NB4 (cell line): ENCODE results near the gene FBXO15.

Experiments
- DNase-seq: peaks from one replicate; pipeline ENCODE4 v3.0.0; 2010; ENCODE audit warnings: low read depth
- H3K4me3 ChIP-seq: one replicate; pipeline ENCODE4 v1.5.1; 2011; ENCODE audit warnings: mild to moderate bottlenecking, low read depth, low read length, moderate library complexity
- MYC ChIP-seq: IDR thresholded peaks from 2 replicates; pipeline ENCODE4 v1.6.1; 2011; ENCODE audit warnings: low read depth, low read length
- POLR2A ChIP-seq: IDR thresholded peaks from 2 replicates; pipeline ENCODE4 v1.6.1; 2011; ENCODE audit warnings: mild to moderate bottlenecking; ENCODE audit not compliant: insufficient read length; ENCODE audit errors: extremely low read depth
- TF ChIP-seq, protein P1 (sequence below): IDR thresholded peaks from 2 replicates; pipeline ENCODE4 v1.6.1; 2011; ENCODE audit warnings: low read depth, low read length
- TF ChIP-seq, protein P2 (sequence below): IDR thresholded peaks from one replicate; pipeline ENCODE4 v1.5.1; 2012; ENCODE audit warnings: low read depth, low read length

Gene FBXO15

DNA sequence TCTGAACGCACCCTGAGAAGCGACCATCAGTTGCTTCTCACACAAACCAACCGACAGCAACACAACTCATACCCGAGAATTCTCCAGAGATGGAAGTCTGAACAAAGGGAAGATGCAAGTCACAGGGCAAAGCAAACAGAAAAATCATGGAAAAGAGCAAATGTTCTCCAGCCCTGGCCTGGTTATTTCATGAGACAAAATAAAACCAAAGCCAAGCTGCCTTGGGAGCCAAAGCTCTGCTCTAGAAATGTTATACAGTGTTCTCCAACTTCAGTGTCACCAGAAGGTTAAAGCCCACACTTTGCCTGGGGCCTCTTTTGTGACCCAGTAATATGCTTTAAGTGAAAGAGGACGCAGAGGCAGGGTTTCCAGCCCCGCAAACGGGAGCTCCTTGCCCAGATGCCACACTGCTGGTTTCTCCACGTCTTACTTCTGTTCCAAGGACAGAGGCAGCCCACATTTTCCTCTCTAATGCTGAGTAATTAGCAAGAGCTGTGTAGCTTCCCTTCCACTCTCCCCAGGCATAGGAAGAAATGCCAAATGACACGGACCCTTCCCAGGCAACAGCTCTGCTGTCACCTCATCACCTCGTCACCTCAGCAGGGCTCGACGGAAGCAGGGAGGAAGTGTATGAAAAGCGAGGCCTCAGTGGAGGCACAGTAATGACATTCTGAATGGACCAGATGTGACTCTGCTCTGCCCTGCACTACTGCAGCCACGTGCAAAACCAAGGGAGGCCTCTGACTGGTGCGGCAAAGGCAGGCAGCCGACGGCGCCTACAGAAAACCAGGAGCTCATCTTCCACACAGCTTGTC lies 64.7 kb downstream of the FBXO15 start:
- H3K4me3 ChIP-seq = no peak overlapping the region
- DNase-seq = no peak
- TF ChIP-seq, protein P1, sequence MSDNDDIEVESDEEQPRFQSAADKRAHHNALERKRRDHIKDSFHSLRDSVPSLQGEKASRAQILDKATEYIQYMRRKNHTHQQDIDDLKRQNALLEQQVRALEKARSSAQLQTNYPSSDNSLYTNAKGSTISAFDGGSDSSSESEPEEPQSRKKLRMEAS = no peak
- TF ChIP-seq MYC (no peak), POLR2A (no peak)

DNA sequence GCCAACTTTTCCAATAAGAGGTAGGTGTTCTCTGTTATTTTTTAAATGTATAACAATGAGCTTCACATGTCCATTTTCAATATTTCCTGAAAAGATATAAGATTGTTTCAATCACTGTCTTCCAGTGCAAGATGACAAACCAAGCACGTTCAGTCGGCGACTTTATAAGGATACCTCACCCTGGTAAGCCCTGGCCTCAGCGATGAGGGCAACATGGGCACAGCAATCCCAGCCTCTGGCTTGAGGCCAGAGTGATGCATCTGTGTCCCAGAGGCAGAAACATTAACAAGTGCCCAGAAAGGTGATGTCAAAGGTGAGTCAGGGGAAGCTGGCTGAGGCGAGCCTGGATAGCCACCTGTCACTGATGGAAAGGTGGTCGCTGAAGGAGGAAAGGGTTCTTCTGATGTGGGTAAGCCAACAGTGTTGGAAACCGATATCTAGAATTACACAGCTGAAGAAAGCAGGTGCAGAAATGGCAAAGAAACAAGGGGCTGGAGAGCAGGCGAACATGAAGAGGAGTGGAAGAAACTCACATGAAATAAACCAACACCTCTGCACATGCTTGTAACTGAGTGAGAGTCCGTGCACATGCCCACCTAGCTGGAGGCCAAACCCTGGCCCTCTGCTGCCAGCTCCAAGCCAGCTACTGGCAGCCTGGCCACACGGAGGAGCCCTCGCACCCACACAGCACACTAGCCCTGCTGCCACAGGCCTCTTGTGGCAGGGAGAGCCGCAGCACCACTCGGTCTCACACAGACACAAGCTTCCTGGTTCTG lies 65.5 kb downstream of the FBXO15 start:
- TF ChIP-seq POLR2A = no peak
- TF ChIP-seq, protein P2, sequence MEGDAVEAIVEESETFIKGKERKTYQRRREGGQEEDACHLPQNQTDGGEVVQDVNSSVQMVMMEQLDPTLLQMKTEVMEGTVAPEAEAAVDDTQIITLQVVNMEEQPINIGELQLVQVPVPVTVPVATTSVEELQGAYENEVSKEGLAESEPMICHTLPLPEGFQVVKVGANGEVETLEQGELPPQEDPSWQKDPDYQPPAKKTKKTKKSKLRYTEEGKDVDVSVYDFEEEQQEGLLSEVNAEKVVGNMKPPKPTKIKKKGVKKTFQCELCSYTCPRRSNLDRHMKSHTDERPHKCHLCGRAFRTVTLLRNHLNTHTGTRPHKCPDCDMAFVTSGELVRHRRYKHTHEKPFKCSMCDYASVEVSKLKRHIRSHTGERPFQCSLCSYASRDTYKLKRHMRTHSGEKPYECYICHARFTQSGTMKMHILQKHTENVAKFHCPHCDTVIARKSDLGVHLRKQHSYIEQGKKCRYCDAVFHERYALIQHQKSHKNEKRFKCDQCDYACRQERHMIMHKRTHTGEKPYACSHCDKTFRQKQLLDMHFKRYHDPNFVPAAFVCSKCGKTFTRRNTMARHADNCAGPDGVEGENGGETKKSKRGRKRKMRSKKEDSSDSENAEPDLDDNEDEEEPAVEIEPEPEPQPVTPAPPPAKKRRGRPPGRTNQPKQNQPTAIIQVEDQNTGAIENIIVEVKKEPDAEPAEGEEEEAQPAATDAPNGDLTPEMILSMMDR = peak; percentile 57
- H3K4me3 ChIP-seq = no peak overlapping the region
- DNase-seq = peak; percentile 74

DNA sequence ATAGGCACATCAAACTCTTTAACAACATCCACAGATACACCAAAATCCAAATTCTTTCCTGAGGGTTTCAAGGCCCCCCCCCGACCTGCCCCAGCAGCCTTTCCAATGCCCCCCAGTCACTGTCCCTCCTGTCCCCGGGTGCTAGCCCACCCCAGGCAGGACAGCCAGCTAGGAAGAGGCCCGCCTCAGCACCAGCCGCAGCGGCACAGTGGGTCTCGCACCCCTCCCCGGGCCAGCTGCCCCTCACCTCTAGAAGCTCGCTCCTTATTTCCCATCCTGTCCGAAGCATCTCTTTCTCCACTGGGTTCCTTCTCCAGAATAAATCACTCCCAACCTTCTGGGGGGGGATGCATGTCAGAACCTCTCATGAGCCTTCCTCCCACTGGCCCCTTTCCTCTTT lies 69.4 kb downstream of the FBXO15 start:
- DNase-seq = no peak
- H3K4me3 ChIP-seq = no peak overlapping the region
- TF ChIP-seq, protein P1 = no peak
- no peak for TF ChIP-seq MYC
- TF ChIP-seq, protein P2 = no peak

DNA sequence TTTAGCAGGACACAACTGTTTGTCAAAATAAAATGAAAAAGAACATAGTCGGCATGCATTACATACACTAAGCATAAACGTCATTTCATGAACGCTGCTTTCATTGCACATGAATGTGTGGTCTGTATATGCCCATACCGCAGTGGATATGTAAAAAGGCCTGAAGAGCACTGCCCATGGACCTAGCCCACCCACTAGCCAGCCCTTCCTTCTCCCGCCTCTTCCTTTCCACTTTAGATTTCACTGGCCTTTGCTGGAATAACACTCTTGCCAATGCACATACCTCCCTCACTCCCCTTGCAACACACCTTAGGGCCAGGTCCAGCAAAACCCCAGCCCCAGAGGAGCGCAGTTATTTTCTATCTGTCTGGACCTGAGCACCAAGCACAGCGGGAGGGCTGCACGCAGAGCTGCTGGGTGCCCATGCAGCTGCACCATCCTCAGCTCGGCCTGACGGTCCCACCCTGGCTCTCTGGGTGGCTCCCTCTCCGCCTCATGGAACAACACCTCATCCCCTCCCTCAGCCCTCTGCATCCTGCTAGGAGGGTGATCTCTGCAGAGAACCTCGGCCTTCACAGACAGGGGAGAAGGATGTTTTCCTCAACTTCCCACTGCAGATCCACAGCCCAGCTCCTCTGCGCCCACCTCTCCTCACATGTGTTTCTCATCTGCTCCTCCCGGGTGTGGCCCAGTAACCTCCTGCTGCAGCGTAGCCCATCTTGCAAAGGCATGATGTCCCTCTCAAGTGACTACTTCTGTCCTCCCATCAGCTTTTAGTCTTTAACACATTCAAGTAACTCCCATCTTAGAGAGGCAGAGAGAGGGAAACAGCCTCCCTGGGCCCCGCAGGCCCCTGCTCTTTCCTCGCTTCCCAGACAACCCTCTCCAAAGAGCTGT lies 72.7 kb downstream of the FBXO15 start:
- TF ChIP-seq, protein P1 = no peak
- TF ChIP-seq POLR2A (no peak), MYC (no peak)
- TF ChIP-seq, protein P2 = no peak
- no peak for DNase-seq

DNA sequence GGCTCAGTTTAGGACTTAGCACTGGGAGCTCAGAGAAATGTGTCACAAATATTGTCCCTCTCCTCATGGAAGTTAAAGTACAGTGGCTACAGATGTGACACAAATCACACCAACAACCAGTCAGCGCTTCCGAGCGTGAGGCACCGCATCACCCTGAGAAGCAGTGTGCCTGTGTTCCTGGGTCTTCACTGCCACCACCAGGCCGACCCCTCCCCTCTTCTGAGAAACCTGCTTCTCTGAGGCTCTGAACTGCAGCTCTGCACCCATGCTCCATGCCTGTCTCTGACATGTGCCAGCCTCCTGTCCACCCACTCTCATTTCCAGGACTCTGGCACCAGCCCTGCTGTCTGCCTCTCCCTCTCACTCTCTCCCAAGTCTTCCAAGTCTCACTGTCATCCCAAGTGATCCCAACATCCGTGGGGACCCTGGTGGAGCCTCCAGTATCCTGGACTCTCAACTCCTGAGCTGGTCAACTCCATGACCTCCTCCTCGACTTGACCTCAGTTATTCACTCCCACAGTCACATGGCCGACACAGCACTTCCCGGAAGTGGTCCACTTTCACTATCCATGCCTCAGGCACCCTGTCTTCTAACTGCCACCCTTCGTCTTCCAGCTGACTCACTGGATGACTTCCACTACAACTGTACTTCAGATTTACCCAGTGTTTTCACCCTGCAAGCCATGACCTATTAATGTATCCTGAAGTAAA lies 73.5 kb downstream of the FBXO15 start:
- DNase-seq = no peak
- TF ChIP-seq POLR2A (no peak), MYC (no peak)
- TF ChIP-seq, protein P2 = no peak
- TF ChIP-seq, protein P1 = no peak
- H3K4me3 ChIP-seq = no peak overlapping the region

More for the DNA sequence above, 72.7 kb downstream of the FBXO15 start:
- H3K4me3 ChIP-seq = no peak overlapping the region
